ENCODE results near the gene EBI3.
"Not testable (repeated sequence)": the region's sequence is repeated elsewhere in the genome, so short reads cannot be mapped to it uniquely, and the experiment has no call there.

The EBI3 gene

GRCh38 chr19:4189641-4190040 lies 39.7 kb upstream of the EBI3 start:
- Histone ChIP-seq H3K4me3 (IDR thresholded peaks at IDR 0.05; ENCODE audit: insufficient read depth, low read depth, low read length) (no peak overlapping the region), H2AFZ (ENCODE audit: low read depth) (no peak overlapping the region), H4K20me1 (ENCODE audit: insufficient read depth) (no peaks in the 10 kb centered on the region), H3K27ac (no peak overlapping the region), H3K9ac (no peak overlapping the region), H3K4me2 (no peak overlapping the region), H3K79me2 (ENCODE audit: insufficient read depth, low read depth) (no peaks in the 10 kb centered on the region), H3K36me3 (ENCODE audit: insufficient read depth) (no peaks in the 10 kb centered on the region), H3K27me3 (ENCODE audit: insufficient read depth, low read depth) (peaks cover 53% of the 10 kb centered on the region), H3K4me1 (ENCODE audit: low read depth, poor library complexity, severe bottlenecking) (no peaks in the 10 kb centered on the region)
- TF ChIP-seq CTCF (conservative IDR thresholded peaks at IDR 0.05; ENCODE audit: low read depth, low read length), result no peak

- H3K79me2 ChIP-seq (ENCODE audit: insufficient read depth, low read depth); H3K4me1 ChIP-seq (ENCODE audit: low read depth, poor library complexity, severe bottlenecking); H2AFZ ChIP-seq (ENCODE audit: low read depth); H3K4me3 ChIP-seq (IDR thresholded peaks at IDR 0.05; ENCODE audit: insufficient read depth, low read depth, low read length); H3K36me3 ChIP-seq (ENCODE audit: insufficient read depth); H4K20me1 ChIP-seq (ENCODE audit: insufficient read depth); H3K27ac ChIP-seq; H3K4me2 ChIP-seq; H3K9ac ChIP-seq: not testable (repeated sequence)
- peaks cover 61% of the 10 kb centered on the region for H3K27me3 ChIP-seq (ENCODE audit: insufficient read depth, low read depth)
These were observed 36.8 kb upstream of the EBI3 start for GRCh38 chr19:4192537-4192936.

GRCh38 chr19:4194353-4194752 lies 35.0 kb upstream of the EBI3 start:
- TF ChIP-seq CTCF (conservative IDR thresholded peaks at IDR 0.05; ENCODE audit: low read depth, low read length), result no peak
- no peaks in the 10 kb centered on the region for H3K36me3 ChIP-seq (ENCODE audit: insufficient read depth)
- no peak overlapping the region for H2AFZ ChIP-seq (ENCODE audit: low read depth)
- H3K4me3 ChIP-seq (IDR thresholded peaks at IDR 0.05; ENCODE audit: insufficient read depth, low read depth, low read length), result no peak overlapping the region
- H3K79me2 ChIP-seq (ENCODE audit: insufficient read depth, low read depth), result no peaks in the 10 kb centered on the region
- peaks cover 58% of the 10 kb centered on the region for H3K27me3 ChIP-seq (ENCODE audit: insufficient read depth, low read depth)
- H4K20me1 ChIP-seq (ENCODE audit: insufficient read depth), result no peaks in the 10 kb centered on the region
- H3K4me2 ChIP-seq, result no peak overlapping the region
- H3K27ac ChIP-seq, result no peak overlapping the region
- H3K9ac ChIP-seq, result no peak overlapping the region
- no peaks in the 10 kb centered on the region for H3K4me1 ChIP-seq (ENCODE audit: low read depth, poor library complexity, severe bottlenecking)

GRCh38 chr19:4196009-4196408 lies 33.3 kb upstream of the EBI3 start:
- no peak for TF ChIP-seq CTCF (conservative IDR thresholded peaks at IDR 0.05; ENCODE audit: low read depth, low read length)
- no peak overlapping the region for H3K9ac ChIP-seq
- H3K27me3 ChIP-seq (ENCODE audit: insufficient read depth, low read depth), result peaks cover 54% of the 10 kb centered on the region
- H3K4me3 ChIP-seq (IDR thresholded peaks at IDR 0.05; ENCODE audit: insufficient read depth, low read depth, low read length), result no peak overlapping the region
- H2AFZ ChIP-seq (ENCODE audit: low read depth), result no peak overlapping the region
- H3K36me3 ChIP-seq (ENCODE audit: insufficient read depth), result no peaks in the 10 kb centered on the region
- H3K4me2 ChIP-seq, result no peak overlapping the region
- H3K27ac ChIP-seq, result no peak overlapping the region
- no peaks in the 10 kb centered on the region for H3K79me2 ChIP-seq (ENCODE audit: insufficient read depth, low read depth)
- H3K4me1 ChIP-seq (ENCODE audit: low read depth, poor library complexity, severe bottlenecking), result no peaks in the 10 kb centered on the region
- no peaks in the 10 kb centered on the region for H4K20me1 ChIP-seq (ENCODE audit: insufficient read depth)

- Histone ChIP-seq H3K27me3 (ENCODE audit: insufficient read depth, low read depth) (peaks cover 58% of the 10 kb centered on the region), H3K36me3 (ENCODE audit: insufficient read depth) (no peaks in the 10 kb centered on the region), H3K4me2 (no peak overlapping the region), H4K20me1 (ENCODE audit: insufficient read depth) (no peaks in the 10 kb centered on the region), H3K4me3 (IDR thresholded peaks at IDR 0.05; ENCODE audit: insufficient read depth, low read depth, low read length) (no peak overlapping the region), H3K27ac (no peak overlapping the region), H3K9ac (no peak overlapping the region), H3K4me1 (ENCODE audit: low read depth, poor library complexity, severe bottlenecking) (no peaks in the 10 kb centered on the region), H2AFZ (ENCODE audit: low read depth) (no peak overlapping the region), H3K79me2 (ENCODE audit: insufficient read depth, low read depth) (no peaks in the 10 kb centered on the region)
- no peak for TF ChIP-seq CTCF (conservative IDR thresholded peaks at IDR 0.05; ENCODE audit: low read depth, low read length)
These were observed 32.7 kb upstream of the EBI3 start for GRCh38 chr19:4196587-4197148.
